ENCODE results near the gene GABBR1.
"Not testable (repeated sequence)": the region's sequence is repeated elsewhere in the genome, so short reads cannot be mapped to it uniquely, and the experiment has no call there.

GABBR1 gene

DNA sequence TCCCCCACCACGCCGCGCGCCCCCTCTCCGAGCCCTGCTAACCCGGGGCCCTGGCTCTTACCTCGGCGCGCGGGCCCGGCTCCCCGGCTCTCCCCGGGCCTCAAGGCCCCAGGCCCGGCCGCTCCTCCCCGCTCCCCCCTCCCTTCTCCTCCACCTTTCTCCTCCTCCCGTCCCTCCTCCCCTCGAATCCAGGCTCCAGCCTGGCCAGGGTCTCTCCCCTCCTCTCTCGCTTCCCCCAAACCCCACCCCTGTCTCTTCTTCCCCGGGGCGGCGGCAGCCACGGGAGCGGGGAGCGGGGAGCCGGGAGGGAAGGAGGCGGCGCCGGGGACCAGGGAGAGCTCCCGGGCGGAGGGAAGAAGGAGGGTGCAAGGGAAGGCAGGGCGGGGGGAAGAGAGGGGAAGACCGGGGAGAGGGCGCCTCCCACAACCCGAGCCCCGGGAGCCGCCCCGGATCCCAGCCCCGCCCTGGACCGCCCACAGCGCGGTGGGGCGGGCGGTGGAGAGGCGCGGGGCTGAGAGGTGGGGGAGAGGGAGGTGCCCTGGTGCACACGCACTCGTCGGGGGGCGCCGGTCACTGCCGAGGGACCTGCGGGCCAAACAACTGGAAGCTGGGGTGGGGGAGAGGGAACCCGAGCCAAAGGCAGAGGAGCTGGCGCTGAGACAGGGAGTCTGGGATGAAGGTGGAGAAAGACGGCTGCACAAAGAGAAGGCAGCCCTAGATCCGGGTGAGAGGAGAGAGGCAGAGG, at the start of gene GABBR1:
TSS of gene GABBR1 (minus strand) at position 395 of the 745 bp plus-strand sequence. CDS start 798 bp downstream, outside the sequence.
- peak; percentile 98 for DNase-seq

DNA sequence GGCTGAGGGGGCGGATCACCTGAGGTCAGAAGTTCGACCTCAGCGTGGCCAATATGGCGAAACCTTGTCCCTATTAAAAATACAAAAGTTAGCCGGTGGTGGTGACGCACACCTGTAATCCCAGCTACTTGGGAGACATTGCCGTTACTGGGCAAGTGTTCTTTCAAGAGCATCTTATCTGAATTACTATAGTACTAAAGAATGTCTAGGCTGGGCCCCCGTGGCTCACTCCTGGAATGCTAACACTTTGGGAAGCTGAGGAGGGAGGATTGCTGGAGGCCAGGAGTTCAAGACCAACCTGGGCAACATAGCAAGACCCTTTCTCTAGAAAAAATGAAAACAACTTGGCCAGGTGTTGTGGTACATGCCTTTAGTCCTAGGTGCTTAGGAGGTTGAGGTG, 48.8 kb upstream of the GABBR1 start:
- DNase-seq, result no peak

DNA sequence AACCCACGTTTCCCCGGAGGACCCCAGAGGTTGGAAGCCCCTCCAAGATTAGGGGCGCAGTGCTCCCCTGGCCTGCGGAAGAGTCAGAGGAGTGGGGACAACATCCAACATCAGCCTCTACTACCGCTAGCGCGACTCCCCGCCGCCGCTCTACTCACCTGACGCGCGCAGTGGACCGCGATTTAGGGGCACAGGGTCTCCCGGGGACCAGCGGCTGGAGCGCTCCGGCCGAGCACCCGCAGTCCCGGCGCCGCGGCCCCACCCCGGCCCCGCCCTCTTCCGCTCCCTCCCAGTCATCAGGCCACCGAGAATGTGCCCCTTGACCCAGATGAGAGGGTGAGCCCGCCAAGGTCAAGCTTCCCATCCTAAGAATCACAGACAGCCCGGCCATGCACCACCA, 47.9 kb upstream of the GABBR1 start, which contains the start of gene ZFP57:
TSS of gene ZFP57 (minus strand) at position 249 of the 400 bp plus-strand sequence. CDS start 4,149 bp downstream, outside the sequence.
- DNase-seq, result no peak

- DNase-seq, result no peak
Measured at GRCh38 chr6:29680416-29680815, 47.4 kb upstream of the GABBR1 start.

DNA sequence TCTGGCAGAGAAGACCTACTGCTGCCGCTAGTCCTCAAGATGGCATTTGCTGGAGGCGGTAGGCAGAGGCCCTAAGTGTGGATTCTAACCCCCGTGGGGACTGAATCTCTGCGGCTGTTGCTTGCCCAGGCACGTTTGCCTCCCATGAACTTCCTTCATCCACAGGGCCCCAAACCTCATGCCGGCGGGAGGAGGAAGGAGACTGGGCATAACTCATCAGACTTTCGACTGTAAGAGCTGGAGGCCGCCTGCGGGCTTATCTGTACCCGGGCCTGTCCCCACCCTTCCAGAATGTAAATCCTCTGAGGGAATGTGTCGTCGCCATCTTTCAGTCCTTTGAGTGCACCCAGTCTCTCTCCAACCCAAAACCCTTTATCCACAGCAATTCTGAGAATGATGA, 47.0 kb upstream of the GABBR1 start:
- no peak for DNase-seq

DNA sequence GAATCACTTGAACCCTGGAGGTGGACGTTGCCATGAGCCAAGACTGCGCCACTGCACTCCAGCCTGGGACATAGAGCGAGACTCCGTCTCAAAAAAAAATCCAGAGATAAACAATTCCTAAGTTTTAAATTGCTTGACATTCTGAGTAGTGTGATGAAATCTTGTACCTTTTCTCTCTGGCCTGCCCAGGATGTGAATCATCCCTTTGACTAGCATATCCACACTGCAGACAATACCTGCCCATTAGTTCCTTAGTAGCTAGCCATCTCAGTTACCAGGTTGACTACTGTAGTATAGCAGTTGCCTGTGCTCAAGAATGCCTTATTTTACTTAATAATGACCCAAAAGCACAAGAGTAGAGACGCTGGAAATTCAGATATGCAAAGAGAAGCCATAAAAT, 45.1 kb upstream of the GABBR1 start:
- DNase-seq, result no peak

DNA sequence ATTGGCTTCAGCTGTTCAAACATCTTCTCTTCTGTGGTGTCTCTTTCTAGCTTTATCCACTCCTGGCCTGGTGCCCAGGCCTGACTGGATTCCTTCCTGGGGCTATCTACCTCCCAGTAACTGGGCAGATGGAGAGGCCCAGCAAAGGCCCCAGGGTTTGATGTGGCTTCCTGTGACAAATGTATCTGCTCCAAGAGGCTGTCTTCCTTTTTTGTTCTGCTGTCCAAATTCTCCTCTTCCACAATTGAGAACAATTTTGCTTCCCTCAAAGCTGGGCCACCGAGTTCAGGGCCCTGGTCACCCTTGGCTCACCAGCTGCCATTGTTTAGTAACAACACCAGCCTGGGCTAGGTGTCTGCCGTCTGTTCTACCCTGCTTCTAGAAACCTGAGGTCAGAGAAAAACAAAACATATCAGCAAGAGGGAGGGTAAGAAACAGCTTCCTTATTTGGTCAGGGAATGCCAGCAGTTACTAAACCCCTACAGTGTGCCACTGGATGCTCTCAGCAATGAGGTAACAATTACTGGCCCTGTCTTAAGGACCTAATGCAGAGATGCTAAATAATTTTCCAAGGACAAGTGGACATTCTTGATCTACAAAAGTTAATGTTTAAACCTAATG, 44.1 kb upstream of the GABBR1 start:
- no peak for DNase-seq

GRCh38 chr6:29675561-29675960, 42.6 kb upstream of the GABBR1 start:
- DNase-seq, result no peak

- no peak for DNase-seq
Measured at GRCh38 chr6:29674008-29674407, 41.0 kb upstream of the GABBR1 start.

GRCh38 chr6:29673161-29673560, 40.2 kb upstream of the GABBR1 start:
- no peak for DNase-seq

DNA sequence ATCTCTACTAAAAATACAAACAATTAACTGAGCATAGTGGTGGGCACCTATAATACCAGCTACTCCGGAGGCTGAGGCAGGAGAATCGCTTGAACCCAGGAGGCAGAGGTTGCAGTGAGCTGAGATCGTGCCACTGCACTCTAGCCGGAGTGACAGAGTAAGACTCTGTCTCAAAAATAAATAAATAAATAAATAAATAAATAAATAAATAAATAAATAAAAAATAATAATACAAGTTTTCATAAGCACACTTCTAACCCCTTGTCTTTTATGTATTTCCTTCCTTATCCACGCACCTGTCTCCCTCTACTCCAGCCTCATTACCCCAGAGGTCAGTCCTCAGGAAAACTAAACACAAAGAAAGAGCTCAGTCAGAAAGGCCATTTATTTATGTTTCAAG, 39.1 kb upstream of the GABBR1 start:
- DNase-seq, result not testable (repeated sequence)

DNA sequence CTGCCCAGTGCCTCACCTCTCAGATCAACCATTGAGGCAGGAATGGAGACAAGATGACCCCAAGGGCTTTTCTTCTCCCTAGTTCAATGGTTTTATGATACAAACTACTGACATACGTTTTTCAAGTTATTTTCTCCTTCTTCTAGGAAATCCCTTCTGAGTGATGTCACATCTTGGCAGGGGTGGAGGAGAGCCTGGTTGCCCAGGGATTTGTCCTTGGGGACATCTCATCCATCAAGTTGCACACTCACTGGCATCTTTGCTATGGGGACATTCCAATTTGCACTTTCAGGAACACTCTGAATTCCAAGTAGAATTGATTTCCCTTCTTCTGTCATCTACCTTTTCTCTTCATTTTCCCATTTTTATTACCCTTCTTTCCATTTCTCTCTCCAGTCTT, 38.0 kb upstream of the GABBR1 start:
- no peak for DNase-seq

- DNase-seq, result no peak
Measured at GRCh38 chr6:29667158-29667557, 34.2 kb upstream of the GABBR1 start.

GRCh38 chr6:29666826-29667130, 33.8 kb upstream of the GABBR1 start:
- no peak for DNase-seq

GRCh38 chr6:29665942-29666825, 33.2 kb upstream of the GABBR1 start:
- no peak for DNase-seq

- DNase-seq, result no peak
Measured at GRCh38 chr6:29663300-29664042, 30.5 kb upstream of the GABBR1 start.

- not testable (repeated sequence) for DNase-seq
Measured at GRCh38 chr6:29661502-29662141, 28.6 kb upstream of the GABBR1 start.

DNA sequence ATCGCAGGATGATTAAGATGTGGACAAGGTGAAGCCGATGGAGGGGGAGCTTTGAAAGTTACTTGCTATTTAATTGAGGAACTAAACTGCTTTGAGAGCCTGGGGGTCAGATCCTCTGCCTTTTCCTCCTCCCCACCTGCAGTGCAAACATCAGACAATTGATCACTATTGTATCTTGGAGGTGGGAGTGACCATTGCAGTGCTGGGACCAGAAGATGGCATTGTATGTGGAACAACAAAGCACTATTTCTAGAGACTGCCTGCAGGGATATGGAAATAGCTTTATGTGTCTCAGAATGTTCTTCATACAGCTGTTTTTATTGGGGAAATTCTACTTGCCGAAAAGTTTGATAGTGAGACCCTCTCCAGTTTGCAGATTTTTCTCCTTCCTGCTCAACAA, 28.1 kb upstream of the GABBR1 start:
- no peak for DNase-seq

DNA sequence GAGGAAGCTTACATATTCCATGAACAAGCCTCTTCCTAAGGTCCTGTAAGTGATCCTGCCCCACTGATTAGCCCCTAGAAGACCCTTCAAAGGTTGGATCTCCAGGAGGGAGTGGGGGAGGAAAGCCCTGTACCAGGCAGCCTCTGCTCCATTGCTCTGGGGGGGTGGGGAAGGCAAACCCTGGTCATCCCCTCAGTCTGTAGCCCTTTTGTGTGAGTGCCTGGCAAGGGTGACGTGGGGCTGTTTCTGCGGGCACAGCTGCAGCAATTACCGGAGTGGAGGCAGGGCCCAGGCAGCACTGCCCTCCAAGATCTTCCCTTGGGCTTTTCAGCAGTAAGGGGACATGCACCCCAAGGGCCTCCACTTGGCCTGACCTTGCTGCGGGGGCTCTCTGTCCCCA, 23.8 kb upstream of the GABBR1 start, which contains the start of gene MOG:
TSS of gene MOG (plus strand) at position 295 of the 400 bp plus-strand sequence. CDS start 118 bp downstream, outside the sequence.
- no peak for DNase-seq

GRCh38 chr6:29656157-29656556, 23.2 kb upstream of the GABBR1 start:
- DNase-seq, result no peak

GRCh38 chr6:29655658-29656057, 22.7 kb upstream of the GABBR1 start:
- DNase-seq, result no peak

- peak; percentile 91 for DNase-seq
Measured at GRCh38 chr6:29653452-29654038, 20.6 kb upstream of the GABBR1 start.

Data from eye (tissue), 1 donor.